ENCODE data around the gene TARS1. TPM values are rescaled to one million over a fixed set of nuclear protein-coding genes. Genes with fewer than 3 reads are reported as not detected.

Gene TARS1
- total RNA-seq, 3 donors from 2014 or later (not counting 1 experiment from before 2014, with no cell fraction given) = 59.9 to 74.8 (median 64.6) TPM

DNA sequence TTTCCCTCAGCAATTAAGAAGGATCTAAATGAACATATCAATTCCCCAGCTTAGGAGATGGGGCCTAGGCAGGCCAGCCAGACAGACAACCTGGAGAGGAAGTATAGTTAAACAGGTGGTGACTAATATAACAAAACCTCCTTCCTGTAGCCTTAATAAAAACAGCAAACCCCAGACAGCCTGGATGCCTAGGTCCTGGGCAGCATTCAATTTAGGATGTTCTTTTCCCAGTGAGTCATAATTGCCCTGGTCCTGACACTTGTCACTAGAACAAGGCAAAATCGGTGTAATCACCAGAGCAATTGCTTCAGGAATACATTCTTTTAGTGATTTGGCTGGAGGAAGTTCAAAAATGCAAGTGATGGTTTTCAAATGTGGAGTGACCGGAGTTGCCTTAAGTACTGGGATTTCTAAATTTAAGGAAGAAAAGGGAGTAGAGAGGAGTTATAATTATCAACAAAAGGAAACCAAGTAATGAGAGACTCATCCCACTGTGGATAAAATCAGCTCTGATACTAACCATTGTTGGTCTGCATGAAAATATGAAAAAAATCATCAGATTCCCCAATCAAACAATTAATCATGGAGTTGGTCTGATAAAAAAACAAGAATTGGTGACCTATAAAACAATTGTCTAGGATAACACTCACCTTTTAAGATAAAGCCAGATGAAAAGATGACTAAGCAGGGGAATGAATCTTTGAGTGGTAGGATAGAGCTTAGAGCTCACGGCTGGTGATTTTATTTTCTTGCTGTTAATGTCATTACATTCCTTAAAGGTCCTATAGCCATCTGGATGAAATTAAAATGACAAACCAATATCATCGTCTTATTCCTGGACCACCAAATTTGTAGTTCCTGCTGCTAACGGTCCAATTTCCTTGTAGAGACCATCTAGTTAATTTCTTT is 39.0 kb upstream of the TARS1 start:
- WGBS (ENCODE audit: insufficient coverage) = 80% methylated on average over 4 of the region's 5 CpGs
- no peaks in the 10 kb centered on the region for H3K9me3 ChIP-seq (ENCODE audit: control insufficient read depth, insufficient read depth, low read length)
- no peaks in the 10 kb centered on the region for H3K4me1 Mint-ChIP-seq

GRCh38 chr5:33403187-33403586 is 37.6 kb upstream of the TARS1 start:
- no peaks in the 10 kb centered on the region for H3K4me1 ChIP-seq (ENCODE audit: control insufficient read depth, insufficient read depth, low read length)
- ATAC-seq (no peak), DNase-seq (no peak)
- H3K9me3 ChIP-seq (ENCODE audit: control insufficient read depth, insufficient read depth, low read length) = no peaks in the 10 kb centered on the region
- no peak overlapping the region for H3K4me3 ChIP-seq (ENCODE audit: low read length)
- Mint-ChIP-seq H3K36me3 (no peaks in the 10 kb centered on the region), H3K9me3 (peaks cover 0 to 2% of the 10 kb centered on the region in 2 donors), H3K27ac (no peak overlapping the region), H3K27me3 (ENCODE audit: low read depth in 2 of 2) (peaks cover 2 to 6% of the 10 kb centered on the region in 2 donors), H3K4me3 (no peak overlapping the region), H3K4me1 (no peaks in the 10 kb centered on the region)
- TF ChIP-seq CTCF (IDR thresholded peaks at IDR 0.05) = no peak
- no peaks in the 10 kb centered on the region for H3K27me3 ChIP-seq (ENCODE audit: control insufficient read depth, insufficient read depth, low read length)
- intact Hi-C loops (cut with micrococcal nuclease) = no loop called here
- 76% methylated on average over 2 of the region's 2 CpGs for WGBS (ENCODE audit: insufficient coverage)
- H3K36me3 ChIP-seq (ENCODE audit: control insufficient read depth, insufficient read depth, low read length) = no peaks in the 10 kb centered on the region
- H3K27ac ChIP-seq (ENCODE audit: low read length) = no peak overlapping the region

More for the DNA sequence above, 39.0 kb upstream of the TARS1 start:
- Histone ChIP-seq H3K36me3 (ENCODE audit: control insufficient read depth, insufficient read depth, low read length) (no peaks in the 10 kb centered on the region), H3K27ac (ENCODE audit: low read length) (no peak overlapping the region), H3K4me3 (ENCODE audit: low read length) (no peak overlapping the region), H3K27me3 (ENCODE audit: control insufficient read depth, insufficient read depth, low read length) (no peaks in the 10 kb centered on the region), H3K4me1 (ENCODE audit: control insufficient read depth, insufficient read depth, low read length) (no peaks in the 10 kb centered on the region)
- no peak for ATAC-seq
- Mint-ChIP-seq H3K27me3 (ENCODE audit: low read depth in 2 of 2) (peaks cover 4 to 6% of the 10 kb centered on the region in 2 donors), H3K27ac (no peak overlapping the region), H3K9me3 (peaks cover 0 to 2% of the 10 kb centered on the region in 2 donors), H3K4me3 (no peak overlapping the region), H3K36me3 (no peaks in the 10 kb centered on the region)
- intact Hi-C loops (cut with micrococcal nuclease) = no loop called here
- no peak for DNase-seq
- TF ChIP-seq CTCF (IDR thresholded peaks at IDR 0.05) = no peak

- Histone ChIP-seq H3K4me3 (ENCODE audit: low read length) (no peak overlapping the region), H3K27ac (ENCODE audit: low read length) (no peak overlapping the region), H3K4me1 (ENCODE audit: control insufficient read depth, insufficient read depth, low read length) (no peaks in the 10 kb centered on the region), H3K27me3 (ENCODE audit: control insufficient read depth, insufficient read depth, low read length) (no peaks in the 10 kb centered on the region), H3K36me3 (ENCODE audit: control insufficient read depth, insufficient read depth, low read length) (no peaks in the 10 kb centered on the region), H3K9me3 (ENCODE audit: control insufficient read depth, insufficient read depth, low read length) (no peaks in the 10 kb centered on the region)
- DNase-seq (no peak), ATAC-seq (no peak)
- Mint-ChIP-seq H3K36me3 (no peaks in the 10 kb centered on the region), H3K9me3 (peaks cover 0 to 2% of the 10 kb centered on the region in 2 donors), H3K27ac (no peak overlapping the region), H3K27me3 (ENCODE audit: low read depth in 2 of 2) (peaks cover 2% of the 10 kb centered on the region in 2 donors), H3K4me3 (no peak overlapping the region), H3K4me1 (no peaks in the 10 kb centered on the region)
- WGBS (ENCODE audit: insufficient coverage) = 71% methylated on average over 2 of the region's 2 CpGs
- intact Hi-C loops (cut with micrococcal nuclease) = no loop called here
- TF ChIP-seq CTCF (IDR thresholded peaks at IDR 0.05) = no peak
Observed at GRCh38 chr5:33408816-33409215, 31.9 kb upstream of the TARS1 start.

Measured in natural killer cell (primary cell).